ENCODE data around the gene IFT25.

- TF ChIP-seq HIC2 (CRISPR knock-in tag; IDR thresholded peaks at IDR 0.05; ENCODE audit: low read depth) (no peak), ZNF274 (CRISPR knock-in tag; IDR thresholded peaks at IDR 0.05) (no peak), TCF7 (IDR thresholded peaks at IDR 0.05; ENCODE audit: low read depth) (no peak), MAX (IDR thresholded peaks at IDR 0.05) (no peak), GLI4 (CRISPR knock-in tag; IDR thresholded peaks at IDR 0.05; ENCODE audit: borderline replicate concordance) (no peak), GATAD2A (CRISPR knock-in tag; IDR thresholded peaks at IDR 0.05) (no peak), ZNF44 (CRISPR knock-in tag; IDR thresholded peaks at IDR 0.05) (no peak), HNF4A (CRISPR knock-in tag; IDR thresholded peaks at IDR 0.05) (no peak), MAFG (CRISPR knock-in tag; IDR thresholded peaks at IDR 0.05) (no peak), ZNF512 (CRISPR knock-in tag; IDR thresholded peaks at IDR 0.05) (no peak), TCF12 (IDR thresholded peaks at IDR 0.05) (no peak), TCF12 (CRISPR knock-in tag; IDR thresholded peaks at IDR 0.05) (no peak), ZNF354B (CRISPR knock-in tag; IDR thresholded peaks at IDR 0.05) (no peak), CTCF (CRISPR knock-in tag; IDR thresholded peaks at IDR 0.05) (no peak)
Measured at GRCh38 chr1:53943490-53944043, 1.9 kb downstream of the IFT25 start.

Data from HepG2 (cell line).